ENCODE data around the gene PIGT.

PIGT gene

DNA sequence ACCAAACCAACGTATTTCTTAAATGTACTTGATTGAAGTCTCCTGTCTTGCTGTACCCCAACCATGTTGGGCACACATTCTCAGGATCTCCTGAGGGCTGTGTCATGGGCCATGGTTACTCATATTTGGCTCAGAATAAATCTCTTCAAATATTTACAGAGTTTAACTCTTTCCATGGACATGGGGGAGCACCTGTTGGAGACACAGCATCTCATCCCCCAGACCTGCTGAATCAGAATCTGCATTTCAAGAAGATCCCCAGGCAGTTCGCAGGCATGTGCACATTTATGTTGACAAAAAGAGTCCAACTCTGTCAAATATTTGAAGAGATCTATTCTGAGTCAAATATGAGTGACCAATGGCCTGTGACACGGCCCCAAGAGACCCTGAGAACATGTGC, 24.5 kb downstream of the PIGT start:
- Histone ChIP-seq H3K9ac (ENCODE audit: low read depth, low read length) (no peak overlapping the region), H3K4me3 (ENCODE audit: low read depth, low read length) (no peak overlapping the region), H3K36me3 (ENCODE audit: control insufficient read depth, insufficient read depth, low read length) (no peaks in the 10 kb centered on the region), H3K9me3 (ENCODE audit: control insufficient read depth, insufficient read depth, low read length) (no peaks in the 10 kb centered on the region), H3K27me3 (ENCODE audit: control insufficient read depth, insufficient read depth, low read length) (peaks cover 6% of the 10 kb centered on the region), H3K4me1 (ENCODE audit: control insufficient read depth, insufficient read depth, low read length) (no peaks in the 10 kb centered on the region)

- no peaks in the 10 kb centered on the region for H3K4me1 ChIP-seq (ENCODE audit: control insufficient read depth, insufficient read depth, low read length)
- no peak overlapping the region for H3K9ac ChIP-seq (ENCODE audit: low read depth, low read length)
- no peak overlapping the region for H3K4me3 ChIP-seq (ENCODE audit: low read depth, low read length)
- no peaks in the 10 kb centered on the region for H3K9me3 ChIP-seq (ENCODE audit: control insufficient read depth, insufficient read depth, low read length)
- H3K36me3 ChIP-seq (ENCODE audit: control insufficient read depth, insufficient read depth, low read length) = no peaks in the 10 kb centered on the region
- peaks cover 1% of the 10 kb centered on the region for H3K27me3 ChIP-seq (ENCODE audit: control insufficient read depth, insufficient read depth, low read length)
Observed at GRCh38 chr20:45440891-45441685, 25.1 kb downstream of the PIGT start.

GRCh38 chr20:45441746-45442145, 25.8 kb downstream of the PIGT start:
- Histone ChIP-seq H3K4me3 (ENCODE audit: low read depth, low read length) (no peak overlapping the region), H3K9ac (ENCODE audit: low read depth, low read length) (no peak overlapping the region), H3K27me3 (ENCODE audit: control insufficient read depth, insufficient read depth, low read length) (no peaks in the 10 kb centered on the region), H3K4me1 (ENCODE audit: control insufficient read depth, insufficient read depth, low read length) (no peaks in the 10 kb centered on the region), H3K36me3 (ENCODE audit: control insufficient read depth, insufficient read depth, low read length) (no peaks in the 10 kb centered on the region), H3K9me3 (ENCODE audit: control insufficient read depth, insufficient read depth, low read length) (no peaks in the 10 kb centered on the region)

- Histone ChIP-seq H3K36me3 (ENCODE audit: control insufficient read depth, insufficient read depth, low read length) (no peaks in the 10 kb centered on the region), H3K9ac (ENCODE audit: low read depth, low read length) (no peak overlapping the region)
Observed at GRCh38 chr20:45444050-45444449, 28.1 kb downstream of the PIGT start.

GRCh38 chr20:45445805-45446562, 30.0 kb downstream of the PIGT start:
- Histone ChIP-seq H3K4me1 (ENCODE audit: control insufficient read depth, insufficient read depth, low read length) (peaks cover 2% of the 10 kb centered on the region), H3K9me3 (ENCODE audit: control insufficient read depth, insufficient read depth, low read length) (no peaks in the 10 kb centered on the region), H3K9ac (ENCODE audit: low read depth, low read length) (no peak overlapping the region), H3K4me3 (ENCODE audit: low read depth, low read length) (no peak overlapping the region), H3K27me3 (ENCODE audit: control insufficient read depth, insufficient read depth, low read length) (no peaks in the 10 kb centered on the region), H3K36me3 (ENCODE audit: control insufficient read depth, insufficient read depth, low read length) (no peaks in the 10 kb centered on the region)

More at GRCh38 chr20:45444050-45444449, 28.1 kb downstream of the PIGT start:
- Histone ChIP-seq H3K27me3 (ENCODE audit: control insufficient read depth, insufficient read depth, low read length) (no peaks in the 10 kb centered on the region), H3K9me3 (ENCODE audit: control insufficient read depth, insufficient read depth, low read length) (no peaks in the 10 kb centered on the region), H3K4me1 (ENCODE audit: control insufficient read depth, insufficient read depth, low read length) (peaks cover 2% of the 10 kb centered on the region), H3K4me3 (ENCODE audit: low read depth, low read length) (no peak overlapping the region)

DNA sequence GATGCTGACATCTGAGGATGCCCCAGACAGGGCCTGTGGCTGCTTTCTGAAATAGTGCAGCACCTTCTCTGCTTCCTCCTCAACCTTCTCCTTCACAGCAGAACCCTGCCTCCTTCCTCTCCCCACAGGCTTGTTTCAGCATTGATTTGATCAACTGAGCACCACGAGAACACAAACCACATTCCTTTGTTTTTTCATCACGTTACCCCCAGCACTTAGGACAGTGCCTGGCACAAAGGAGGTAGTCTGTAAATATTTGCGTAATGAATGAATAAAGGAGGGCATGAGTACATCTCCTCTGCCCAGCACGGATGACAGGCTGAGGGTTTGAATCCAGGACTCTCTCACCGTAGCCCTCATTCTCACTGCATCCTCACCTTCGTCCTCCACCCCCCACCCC, 32.3 kb downstream of the PIGT start:
- Histone ChIP-seq H3K4me1 (ENCODE audit: control insufficient read depth, insufficient read depth, low read length) (peaks cover 2% of the 10 kb centered on the region), H3K9me3 (ENCODE audit: control insufficient read depth, insufficient read depth, low read length) (no peaks in the 10 kb centered on the region), H3K27me3 (ENCODE audit: control insufficient read depth, insufficient read depth, low read length) (no peaks in the 10 kb centered on the region), H3K36me3 (ENCODE audit: control insufficient read depth, insufficient read depth, low read length) (no peaks in the 10 kb centered on the region), H3K4me3 (ENCODE audit: low read depth, low read length) (no peak overlapping the region), H3K9ac (ENCODE audit: low read depth, low read length) (no peak overlapping the region)

GRCh38 chr20:45449528-45449927, 33.6 kb downstream of the PIGT start:
- no peaks in the 10 kb centered on the region for H3K27me3 ChIP-seq (ENCODE audit: control insufficient read depth, insufficient read depth, low read length)
- H3K9me3 ChIP-seq (ENCODE audit: control insufficient read depth, insufficient read depth, low read length) = no peaks in the 10 kb centered on the region
- no peak overlapping the region for H3K9ac ChIP-seq (ENCODE audit: low read depth, low read length)

GRCh38 chr20:45450097-45450818, 34.3 kb downstream of the PIGT start:
- H3K36me3 ChIP-seq (ENCODE audit: control insufficient read depth, insufficient read depth, low read length) = no peaks in the 10 kb centered on the region

More at GRCh38 chr20:45449528-45449927, 33.6 kb downstream of the PIGT start:
- peaks cover 2% of the 10 kb centered on the region for H3K4me1 ChIP-seq (ENCODE audit: control insufficient read depth, insufficient read depth, low read length)
- no peaks in the 10 kb centered on the region for H3K36me3 ChIP-seq (ENCODE audit: control insufficient read depth, insufficient read depth, low read length)
- no peak overlapping the region for H3K4me3 ChIP-seq (ENCODE audit: low read depth, low read length)

DNA sequence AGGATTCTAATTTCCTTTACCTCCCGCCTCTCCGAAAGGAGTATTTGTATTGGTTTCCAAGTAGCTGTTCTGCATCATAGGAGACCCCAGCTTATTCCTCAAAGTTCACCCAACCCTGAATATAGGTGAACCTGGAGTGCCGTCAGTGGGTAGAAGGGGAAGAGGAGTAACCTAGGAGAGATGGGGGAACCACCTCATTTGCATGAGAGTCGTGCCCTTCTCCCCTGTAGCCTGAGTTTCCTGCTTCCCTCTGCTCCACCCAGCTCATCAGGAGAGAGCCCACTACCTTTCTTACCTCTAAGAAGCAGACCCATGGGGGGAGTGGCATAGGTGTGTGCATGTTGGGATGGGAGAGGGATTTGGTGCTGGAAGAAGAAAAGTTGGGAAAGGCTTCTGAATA, 36.3 kb downstream of the PIGT start:
- Histone ChIP-seq H3K4me3 (ENCODE audit: low read depth, low read length) (no peak overlapping the region), H3K4me1 (ENCODE audit: control insufficient read depth, insufficient read depth, low read length) (peaks cover 2% of the 10 kb centered on the region), H3K9ac (ENCODE audit: low read depth, low read length) (no peak overlapping the region), H3K27me3 (ENCODE audit: control insufficient read depth, insufficient read depth, low read length) (no peaks in the 10 kb centered on the region), H3K9me3 (ENCODE audit: control insufficient read depth, insufficient read depth, low read length) (no peaks in the 10 kb centered on the region), H3K36me3 (ENCODE audit: control insufficient read depth, insufficient read depth, low read length) (no peaks in the 10 kb centered on the region)

More at GRCh38 chr20:45450097-45450818, 34.3 kb downstream of the PIGT start:
- Histone ChIP-seq H3K9ac (ENCODE audit: low read depth, low read length) (no peak overlapping the region), H3K27me3 (ENCODE audit: control insufficient read depth, insufficient read depth, low read length) (no peaks in the 10 kb centered on the region), H3K9me3 (ENCODE audit: control insufficient read depth, insufficient read depth, low read length) (no peaks in the 10 kb centered on the region), H3K4me1 (ENCODE audit: control insufficient read depth, insufficient read depth, low read length) (peaks cover 2% of the 10 kb centered on the region), H3K4me3 (ENCODE audit: low read depth, low read length) (no peak overlapping the region)

DNA sequence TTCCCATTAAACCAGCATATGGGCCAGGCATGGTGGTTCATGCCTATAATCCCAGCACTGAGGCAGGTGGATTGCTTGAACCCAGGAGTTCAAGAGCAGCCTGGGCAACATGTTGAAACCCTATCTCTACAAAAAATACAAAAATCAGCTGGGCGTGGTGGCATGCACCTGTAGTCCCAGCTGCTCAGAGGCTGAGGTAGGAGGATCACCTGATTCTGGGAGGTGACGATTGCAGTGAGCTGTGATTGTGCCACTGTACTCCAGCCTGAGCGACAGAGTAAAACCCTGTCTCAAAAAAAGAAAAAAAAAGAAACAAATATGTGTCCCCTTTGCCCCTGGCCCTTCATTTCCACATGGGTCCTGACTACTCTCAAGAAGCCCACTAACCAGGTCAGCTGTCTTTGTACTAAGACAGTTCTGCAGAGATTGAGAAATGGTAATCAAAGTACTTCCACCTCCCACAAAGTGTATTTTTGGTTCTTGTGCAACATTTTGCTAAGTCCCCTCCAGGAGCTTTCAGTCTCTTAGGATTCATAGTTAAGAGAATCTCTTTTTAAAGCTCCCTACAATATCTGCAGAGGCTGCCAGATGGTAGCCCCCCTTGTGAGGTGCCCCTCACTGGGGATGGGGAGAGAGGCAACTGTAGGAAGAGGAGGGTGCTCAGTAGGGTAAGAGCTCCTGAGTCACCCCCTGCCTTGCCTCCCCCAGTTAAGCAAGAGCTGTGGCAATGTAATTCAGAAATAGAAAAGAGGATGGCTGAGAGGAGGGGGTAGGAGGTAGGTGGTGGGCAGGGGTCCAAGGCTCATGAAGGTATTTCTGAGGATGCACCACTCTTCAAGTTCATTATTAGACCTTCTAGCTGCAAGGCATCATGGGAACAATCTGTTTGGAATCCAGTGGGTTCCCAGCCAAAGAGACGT, 37.1 kb downstream of the PIGT start:
- Histone ChIP-seq H3K36me3 (ENCODE audit: control insufficient read depth, insufficient read depth, low read length) (no peaks in the 10 kb centered on the region), H3K9me3 (ENCODE audit: control insufficient read depth, insufficient read depth, low read length) (no peaks in the 10 kb centered on the region), H3K9ac (ENCODE audit: low read depth, low read length) (no peak overlapping the region), H3K27me3 (ENCODE audit: control insufficient read depth, insufficient read depth, low read length) (no peaks in the 10 kb centered on the region), H3K4me3 (ENCODE audit: low read depth, low read length) (no peak overlapping the region), H3K4me1 (ENCODE audit: control insufficient read depth, insufficient read depth, low read length) (peaks cover 2% of the 10 kb centered on the region)

DNA sequence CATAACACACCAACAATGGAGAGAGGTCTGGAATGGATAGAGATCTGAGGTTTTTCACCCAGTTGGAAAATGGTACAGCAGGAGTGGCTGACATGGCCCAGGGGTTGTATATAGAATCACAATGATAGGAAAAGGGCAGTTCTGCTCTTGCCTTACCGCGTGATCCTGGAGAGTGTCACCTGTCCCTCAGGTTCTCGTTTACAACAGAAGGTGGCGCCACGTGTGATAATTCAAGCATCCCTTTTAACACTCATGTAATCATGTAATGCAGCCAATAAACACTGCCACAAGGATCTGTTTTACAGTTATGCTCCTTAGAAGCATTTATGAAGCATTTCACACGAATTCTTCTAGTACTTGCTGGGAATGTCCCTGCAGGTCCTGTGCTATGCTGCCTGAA, 40.7 kb downstream of the PIGT start:
- no peak overlapping the region for H3K4me3 ChIP-seq (ENCODE audit: low read depth, low read length)
- H3K27me3 ChIP-seq (ENCODE audit: control insufficient read depth, insufficient read depth, low read length) = no peaks in the 10 kb centered on the region
- H3K9ac ChIP-seq (ENCODE audit: low read depth, low read length) = no peak overlapping the region
- H3K9me3 ChIP-seq (ENCODE audit: control insufficient read depth, insufficient read depth, low read length) = no peaks in the 10 kb centered on the region
- no peaks in the 10 kb centered on the region for H3K4me1 ChIP-seq (ENCODE audit: control insufficient read depth, insufficient read depth, low read length)
- H3K36me3 ChIP-seq (ENCODE audit: control insufficient read depth, insufficient read depth, low read length) = no peaks in the 10 kb centered on the region
